CD4-positive, alpha-beta T cell (primary cell): ENCODE data around the gene KATNAL1. TPM values are rescaled to one million over a fixed set of nuclear protein-coding genes. Genes with fewer than 3 reads are reported as not detected.

Experiments used
- ATAC-seq: fragments of 200-7000 bp; cut with Tn5 transposase; one replicate; pipeline ENCODE4 v1.10.0; 2022; ENCODE audit warnings: mild to moderate bottlenecking; ENCODE audit not compliant: poor library complexity
- CTCF ChIA-PET: fragments of 350-600 bp; sonication (Branson Sonifier 250); formaldehyde crosslinking; loops from one replicate; lab custom pipeline; 2021; ENCODE audit warnings: antibody characterized with exemption, inconsistent platforms; lab: Charles Lee
- POLR2A ChIA-PET: fragments of 350-600 bp; sonication (Branson Sonifier 250); formaldehyde crosslinking; loops from one replicate; lab custom pipeline; 2021; ENCODE audit warnings: antibody characterized with exemption, inconsistent platforms; lab: Charles Lee
- DNase-seq, 14 experiments: peaks; one replicate each; pipeline ENCODE4 v3.0.0-alpha.2; 2013 to 2020; ENCODE audit warnings: mixed read lengths in 2 of 14
- H3K27ac ChIP-seq, 2 donors: one replicate each; pipeline versions ENCODE4 v1.5.1 to v1.7.0; 2013; ENCODE audit warnings: low read length in 2 of 2, low read depth in 1 of 2, mild to moderate bottlenecking in 1 of 2
- H3K27me3 ChIP-seq, 2 experiments: 1 replicate in 1 of 2; 2 replicates in 1 of 2; pipeline versions ENCODE4 v1.6.1 to v1.7.0; 2013; ENCODE audit warnings: low read length in 2 of 2, control low read depth in 1 of 2, mild to moderate bottlenecking in 1 of 2, moderate library complexity in 1 of 2; ENCODE audit not compliant: insufficient read depth in 2 of 2, control insufficient read depth in 1 of 2
- H3K36me3 ChIP-seq: one replicate; pipeline ENCODE4 v1.6.1; 2013; ENCODE audit warnings: low read length, control low read depth; ENCODE audit not compliant: insufficient read depth
- H3K4me1 ChIP-seq: one replicate; pipeline ENCODE4 v1.6.1; 2013; ENCODE audit warnings: low read length, control low read depth; ENCODE audit not compliant: insufficient read depth
- H3K4me3 ChIP-seq: one replicate; pipeline ENCODE4 v1.5.1; 2013; ENCODE audit warnings: mild to moderate bottlenecking, low read length, moderate library complexity
- H3K9me3 ChIP-seq, 2 experiments: 1 replicate in 1 of 2; 2 replicates in 1 of 2; pipeline versions ENCODE4 v1.6.1 to v1.7.0; 2013; ENCODE audit warnings: low read length in 2 of 2, mild to moderate bottlenecking in 2 of 2, control low read depth in 1 of 2, moderate library complexity in 1 of 2; ENCODE audit not compliant: control insufficient read depth in 1 of 2, insufficient read depth in 1 of 2
- H3K27ac Mint-ChIP-seq: one replicate; pipeline ENCODE4 v1.8.0; 2020; ENCODE audit warnings: mixed read lengths
- H3K27me3 Mint-ChIP-seq: one replicate; pipeline ENCODE4 v1.8.0; 2021; ENCODE audit warnings: mixed read lengths
- H3K36me3 Mint-ChIP-seq: one replicate; pipeline ENCODE4 v1.8.0; 2021; ENCODE audit warnings: low read depth, mixed read lengths
- H3K4me1 Mint-ChIP-seq: one replicate; pipeline ENCODE4 v1.8.0; 2021; ENCODE audit warnings: low read depth, mixed read lengths
- H3K4me3 Mint-ChIP-seq: one replicate; pipeline ENCODE4 v1.8.0; 2020; ENCODE audit warnings: mild to moderate bottlenecking, mixed read lengths
- H3K9me3 Mint-ChIP-seq: one replicate; pipeline ENCODE4 v1.8.0; 2020; ENCODE audit warnings: mixed read lengths
- CTCF ChIP-seq: fragments of 200-600 bp; IDR thresholded peaks from one replicate; pipeline ENCODE4 v1.8.0; 2022; ENCODE audit warnings: antibody characterized with exemption, mild to moderate bottlenecking
- intact Hi-C, 2 experiments: fragments of 100-400 bp; cut with DNase I in 1 of 2; cut with micrococcal nuclease in 1 of 2; formaldehyde crosslinking; loops; one replicate each; pipeline versions ENCODE4 v1.15.1 to v1.9.0; 2023 to 2025; cut with DNase I, micrococcal nuclease
- polyA plus RNA-seq, 2 donors: library from polyadenylated mRNA; unstranded; fragments of 120-200 nt; gene quantifications; one replicate each; pipeline ENCODE4 v1.2.1, GENCODE V29; 2013
- total RNA-seq, 174 experiments: library from RNA in 2 of 174; stranded (reverse) in 2 of 174; gene quantifications; one replicate each; pipeline ENCODE4 v1.2.3 and lab custom pipeline; 2021 to 2026

KATNAL1 gene
- total RNA-seq (1 to 10 TPM; 3.3 to 3.4 TPM), total RNA-seq (lab: John Stamatoyannopoulos, UW) (1.2 to 23.2 (median 10.6) reads per million in 172 experiments)
- 4.4 TPM for polyA plus RNA-seq (2013, experiment 1 of 2)
- polyA plus RNA-seq (2013, experiment 2 of 2) = 5.2 TPM

- Mint-ChIP-seq H3K4me3 (peak within 1 kb of the TSS; percentile 92), H3K36me3 (no peaks in the 10 kb centered on the region), H3K9me3 (no peaks in the 10 kb centered on the region), H3K27me3 (no peaks in the 10 kb centered on the region), H3K27ac (peak within 1 kb of the TSS; percentile 68), H3K4me1 (peaks cover 12% of the 10 kb centered on the region)
- Histone ChIP-seq H3K9me3 (no peaks in the 10 kb centered on the region), H3K4me1 (peaks cover 12% of the 10 kb centered on the region), H3K27ac (peak within 1 kb of the TSS; percentile 41 to 47), H3K36me3 (peaks cover 2% of the 10 kb centered on the region), H3K4me3 (peak within 1 kb of the TSS; percentile 86), H3K27me3 (no peaks in the 10 kb centered on the region)
- DNase-seq = peak in 13 of 14 experiments; percentile 43 to 88 (median 62)
- ChIA-PET CTCF (interaction anchor here (0.6 to 1.8 kb wide), 10 partner anchors 12 to 175 kb away, joined by 3 to 10 read pairs (median 3); no protein-coding TSS in a partner anchor), POLR2A (interaction anchor here (0.6 to 3.5 kb wide), 19 partner anchors 10 to 713 kb away, joined by 3 to 17 read pairs (median 5); partner anchors contain the start of genes UBE2L5 and USPL1)
- TF ChIP-seq CTCF = no peak
- ATAC-seq = peak; percentile 59
- intact Hi-C loops = loop anchor here (2.0 to 10.0 kb wide), 5 partner anchors 63 to 453 kb away; partner anchors contain the start of genes USPL1 (in 2 of the 2), HMGB1 (in 1 of the 2) and UBL3 (in 1 of the 2)
These were observed at the start of gene KATNAL1 for GRCh38 chr13:30307194-30307970. Gene KATNAL1 (minus strand): TSS chr13:30307551. CDS start chr13:30283777, 23,774 bp downstream.

GRCh38 chr13:30355839-30356238, 48.5 kb upstream of the KATNAL1 start:
- Mint-ChIP-seq H3K27me3 (no peaks in the 10 kb centered on the region), H3K4me3 (no peak overlapping the region), H3K9me3 (peaks cover 5% of the 10 kb centered on the region), H3K27ac (no peak overlapping the region), H3K36me3 (peaks cover 38% of the 10 kb centered on the region), H3K4me1 (peaks cover 25% of the 10 kb centered on the region)
- no peak for TF ChIP-seq CTCF
- DNase-seq (no peak), ATAC-seq (no peak)
- intact Hi-C loops = loop anchor here in 1 of 2 experiments (2.0 kb wide), 1 partner anchor 15 kb away; no protein-coding TSS in a partner anchor
- CTCF ChIA-PET = no interaction called here
- Histone ChIP-seq H3K4me3 (no peak overlapping the region), H3K36me3 (peaks cover 33% of the 10 kb centered on the region), H3K9me3 (peaks cover 0 to 6% of the 10 kb centered on the region in 2 experiments), H3K27ac (no peak overlapping the region), H3K4me1 (peaks cover 19% of the 10 kb centered on the region), H3K27me3 (no peaks in the 10 kb centered on the region)
- POLR2A ChIA-PET = interaction anchor here (1.4 to 1.7 kb wide), 2 partner anchors 17 to 39 kb away, joined by 4 read pairs; no protein-coding TSS in a partner anchor

DNA sequence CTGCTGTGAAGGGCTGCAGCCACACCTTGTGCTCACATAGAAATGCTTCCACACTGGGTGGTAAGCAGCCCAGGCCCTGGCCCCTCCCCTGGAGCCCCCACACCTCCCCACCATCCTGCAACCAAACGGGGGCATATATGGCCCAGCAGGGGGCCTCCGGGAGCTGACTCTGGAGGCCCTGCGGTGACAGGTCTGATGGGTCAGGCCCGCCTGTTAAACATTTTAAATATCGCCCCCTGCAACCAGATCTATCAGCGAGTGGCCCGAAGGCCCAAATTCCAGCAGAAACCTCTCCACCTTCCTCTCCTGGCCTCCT, 48.0 kb upstream of the KATNAL1 start:
- H3K4me3 Mint-ChIP-seq = no peak overlapping the region

More for the DNA sequence above, 48.0 kb upstream of the KATNAL1 start:
- Histone ChIP-seq H3K4me3 (no peak overlapping the region), H3K9me3 (peaks cover 0 to 6% of the 10 kb centered on the region in 2 experiments), H3K27me3 (no peaks in the 10 kb centered on the region), H3K4me1 (peaks cover 19% of the 10 kb centered on the region), H3K27ac (no peak overlapping the region), H3K36me3 (peaks cover 31% of the 10 kb centered on the region)
- Mint-ChIP-seq H3K27ac (no peak overlapping the region), H3K27me3 (no peaks in the 10 kb centered on the region), H3K36me3 (peaks cover 34% of the 10 kb centered on the region), H3K9me3 (peaks cover 5% of the 10 kb centered on the region), H3K4me1 (peaks cover 25% of the 10 kb centered on the region)
- TF ChIP-seq CTCF = no peak
- CTCF ChIA-PET = no interaction called here
- intact Hi-C loops = loop anchor here in 1 of 2 experiments (2.0 kb wide), 1 partner anchor 15 kb away; no protein-coding TSS in a partner anchor
- peak in 10 of 14 experiments; percentile 15 to 61 (median 31) for DNase-seq
- POLR2A ChIA-PET = interaction anchor here (0.6 to 1.7 kb wide), 3 partner anchors 9 to 40 kb away, joined by 3 to 4 read pairs (median 3); no protein-coding TSS in a partner anchor
- peak; percentile 46 for ATAC-seq
